GM19467 (cell line): ENCODE data around the gene NLRC3.

Experiments used
- ATAC-seq: cut with Tn5 transposase; IDR thresholded peaks from one replicate; pipeline ENCODE4 v1.9.1; 2021; ENCODE audit warnings: mild to moderate bottlenecking, moderate library complexity; ENCODE audit not compliant: unreplicated experiment

Gene NLRC3

DNA sequence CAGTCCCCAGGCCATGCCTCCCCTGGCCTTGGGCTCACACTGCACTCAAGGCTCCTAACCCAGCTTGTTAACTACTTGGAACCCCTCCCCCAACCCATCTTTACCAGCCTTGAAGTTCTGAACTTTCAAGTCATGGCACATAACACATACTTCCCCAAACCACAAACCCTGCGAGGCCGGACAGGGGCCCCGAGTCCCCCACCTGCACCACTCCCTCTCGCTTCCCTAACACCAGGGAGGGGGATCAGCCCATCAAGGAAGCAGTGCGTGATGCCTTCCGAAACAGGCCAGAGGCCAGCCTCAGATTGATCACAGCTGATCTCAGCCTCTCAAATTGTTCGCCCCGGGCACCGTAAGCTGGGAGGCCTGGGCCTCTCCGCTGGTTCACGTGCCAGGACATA lies 3.0 kb upstream of the NLRC3 start:
- no peak for ATAC-seq

DNA sequence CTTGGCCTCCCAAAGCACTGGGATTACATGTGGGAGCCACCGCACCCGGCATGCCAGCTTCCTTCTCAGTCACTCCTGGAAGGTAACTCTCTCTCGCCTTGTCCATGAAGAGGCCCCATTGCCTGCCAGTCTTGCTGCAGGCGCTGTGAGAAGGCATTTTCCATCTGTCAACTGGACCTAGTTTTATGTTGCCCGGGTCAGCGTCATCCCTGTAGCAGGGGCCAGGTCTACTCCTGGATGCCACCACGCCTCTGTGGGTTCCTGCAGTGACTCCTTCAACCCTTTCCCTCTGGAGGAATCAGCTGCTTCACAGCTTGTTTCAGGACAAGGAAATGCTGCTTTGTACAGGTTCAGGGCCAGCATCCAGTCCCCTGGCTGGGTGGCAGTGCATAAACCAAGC lies 2.6 kb upstream of the NLRC3 start:
- ATAC-seq: no peak

DNA sequence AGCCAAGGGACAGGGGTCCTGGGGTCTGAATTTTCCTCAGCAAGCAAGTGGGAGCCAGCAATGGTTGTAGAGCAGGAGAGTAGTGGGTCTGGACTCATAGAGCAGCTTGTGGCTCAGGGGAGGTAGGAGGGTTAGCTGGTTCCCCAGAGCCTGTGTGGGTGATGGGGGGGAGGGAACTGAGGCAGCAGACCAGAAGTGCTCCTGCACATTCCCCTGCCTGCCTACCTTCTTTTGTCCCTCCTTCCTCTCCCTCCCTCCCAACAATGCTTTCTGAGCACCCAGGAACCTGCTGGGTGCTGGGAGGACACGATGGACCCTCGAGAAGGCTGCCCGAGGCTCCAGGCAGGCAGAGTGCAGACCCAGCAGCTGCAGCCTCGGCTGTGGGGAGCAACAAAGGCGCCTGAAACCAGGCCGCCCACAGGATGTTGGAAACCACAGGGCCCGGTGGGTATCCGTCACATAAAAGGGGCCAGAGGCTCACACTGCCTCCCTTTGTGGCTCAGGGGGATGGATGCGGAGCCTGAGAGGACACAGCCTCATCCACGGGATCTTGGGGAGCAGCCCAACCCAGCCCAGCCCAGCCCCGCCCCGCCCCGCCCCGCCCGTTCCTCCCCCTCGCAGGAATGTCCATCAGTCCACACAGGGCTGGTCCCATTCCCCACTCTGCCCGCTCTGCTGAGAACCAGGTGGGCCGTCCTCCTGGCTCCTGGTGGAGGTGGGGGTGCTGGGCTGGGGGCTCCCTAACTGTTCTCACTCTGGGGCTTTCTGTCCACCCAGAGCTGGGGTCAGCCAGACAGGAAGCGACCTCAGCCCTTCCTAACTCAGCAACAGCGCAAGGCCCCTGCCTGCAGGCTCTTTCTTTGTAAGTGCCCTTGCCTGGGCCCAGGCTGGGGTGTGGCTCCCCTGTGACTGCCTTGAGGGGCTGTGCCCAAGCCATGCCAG lies 1.7 kb upstream of the NLRC3 start:
- ATAC-seq: peak; percentile 58

DNA sequence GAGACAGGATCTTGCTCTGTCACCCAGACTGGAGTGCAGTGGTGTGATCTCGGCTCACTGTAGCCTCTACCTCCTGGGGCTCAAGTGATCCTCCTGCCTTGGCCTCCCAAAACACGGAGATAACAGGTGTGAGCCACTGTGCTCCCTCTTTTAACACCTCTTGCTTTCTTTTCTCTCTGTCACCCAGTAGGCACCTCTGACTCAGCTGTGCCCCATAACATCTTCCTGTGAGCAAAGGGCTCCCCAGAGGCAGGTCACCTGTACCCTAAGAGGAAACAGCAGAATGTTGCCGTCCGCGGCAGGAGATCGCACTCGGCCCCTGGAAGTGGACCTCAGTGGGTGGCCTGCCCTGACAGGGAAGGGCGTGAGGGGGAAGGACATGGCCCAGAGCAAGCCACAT lies 918 bp upstream of the NLRC3 start:
- no peak for ATAC-seq

DNA sequence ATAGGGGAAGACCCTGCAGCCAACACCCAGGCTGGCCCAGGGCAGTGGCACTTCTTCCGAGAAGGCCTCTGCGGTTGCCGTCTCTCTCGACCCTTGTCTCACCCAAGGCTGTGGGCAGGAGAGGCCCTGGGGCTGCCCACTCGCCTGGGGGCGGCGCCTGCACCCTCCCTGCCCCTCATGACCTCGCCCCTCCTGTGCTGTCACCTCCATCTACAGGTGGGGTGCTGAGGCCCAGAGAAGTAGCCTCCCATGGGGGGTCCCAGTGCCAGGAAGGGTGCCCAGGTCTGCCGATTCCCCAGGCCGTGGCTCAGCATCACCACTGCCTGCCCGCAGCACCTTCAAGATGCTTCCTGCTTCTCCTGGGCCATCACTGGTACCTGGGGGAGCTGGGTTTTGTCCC lies 992 bp downstream of the NLRC3 start:
- no peak for ATAC-seq

DNA sequence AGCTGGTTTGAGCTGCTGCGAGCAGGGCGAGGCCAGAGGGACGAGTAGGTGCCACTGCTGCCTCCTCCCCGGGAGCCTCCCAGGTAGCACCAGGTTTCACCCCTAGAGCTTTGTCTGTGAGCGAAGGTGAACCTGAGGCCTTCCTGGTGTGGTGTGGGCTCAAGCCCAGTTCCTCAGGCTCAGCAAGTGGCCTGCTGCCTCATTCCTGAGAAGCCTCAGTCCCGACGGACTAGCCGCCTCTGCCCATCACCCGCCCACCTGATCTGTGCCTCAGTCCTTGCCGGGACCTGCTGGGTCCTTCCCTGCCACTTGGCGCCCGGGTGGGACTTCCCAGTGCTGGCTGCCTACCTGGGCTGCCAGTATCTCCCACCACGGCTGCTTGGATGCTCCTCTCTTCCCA lies 1.7 kb downstream of the NLRC3 start:
- ATAC-seq: no peak

DNA sequence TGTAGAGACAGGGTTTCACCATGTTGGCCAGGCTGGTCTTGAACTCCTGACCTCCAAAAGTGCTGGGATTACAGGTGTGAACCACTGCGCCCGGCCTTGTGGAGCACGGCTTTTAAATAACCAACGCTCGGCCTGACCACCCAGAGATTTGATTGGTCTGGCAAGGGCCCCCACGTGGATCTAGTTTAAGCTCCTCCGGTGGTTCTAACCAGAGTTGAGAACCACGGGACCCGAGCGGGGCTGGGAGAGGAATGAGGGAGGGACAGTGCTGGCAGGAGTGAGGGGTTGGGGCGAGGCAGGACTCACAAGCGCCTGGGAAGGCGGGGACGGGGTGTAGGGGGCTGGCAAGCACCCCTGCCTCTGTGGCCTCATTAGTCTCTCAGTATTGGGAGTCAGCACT lies 3.0 kb downstream of the NLRC3 start:
- no peak for ATAC-seq

DNA sequence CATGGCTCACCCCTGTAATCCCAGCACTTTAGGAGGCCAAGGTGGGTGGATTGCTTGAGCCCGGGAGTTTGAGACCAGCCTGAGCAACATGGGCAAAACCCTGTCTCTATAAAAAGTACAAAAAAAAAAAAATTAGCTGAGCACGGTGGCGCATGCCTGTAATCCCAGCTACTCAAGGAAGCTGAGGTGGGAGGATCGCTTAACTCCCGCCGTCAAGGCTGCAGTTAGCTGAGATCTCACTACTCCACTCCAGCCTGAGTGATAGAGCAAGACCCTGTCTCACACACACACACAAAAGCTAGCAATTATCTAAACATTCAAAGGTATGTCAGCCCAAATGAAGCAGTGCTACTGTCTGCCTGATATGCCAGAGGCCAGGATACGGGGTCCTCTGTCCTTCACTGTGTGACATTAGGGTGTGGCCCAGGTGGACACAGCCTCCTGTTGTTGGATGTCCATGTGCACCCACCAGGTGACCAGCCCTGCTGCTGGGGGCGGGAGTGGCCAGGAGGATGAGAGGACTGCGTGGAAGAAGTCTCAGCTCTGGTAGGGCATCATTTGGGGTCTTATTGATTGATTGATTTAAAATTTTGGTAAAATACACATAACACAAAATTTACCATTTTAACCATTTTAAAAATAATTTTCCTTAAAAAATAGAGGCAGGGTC lies 3.9 kb downstream of the NLRC3 start:
- no peak for ATAC-seq

DNA sequence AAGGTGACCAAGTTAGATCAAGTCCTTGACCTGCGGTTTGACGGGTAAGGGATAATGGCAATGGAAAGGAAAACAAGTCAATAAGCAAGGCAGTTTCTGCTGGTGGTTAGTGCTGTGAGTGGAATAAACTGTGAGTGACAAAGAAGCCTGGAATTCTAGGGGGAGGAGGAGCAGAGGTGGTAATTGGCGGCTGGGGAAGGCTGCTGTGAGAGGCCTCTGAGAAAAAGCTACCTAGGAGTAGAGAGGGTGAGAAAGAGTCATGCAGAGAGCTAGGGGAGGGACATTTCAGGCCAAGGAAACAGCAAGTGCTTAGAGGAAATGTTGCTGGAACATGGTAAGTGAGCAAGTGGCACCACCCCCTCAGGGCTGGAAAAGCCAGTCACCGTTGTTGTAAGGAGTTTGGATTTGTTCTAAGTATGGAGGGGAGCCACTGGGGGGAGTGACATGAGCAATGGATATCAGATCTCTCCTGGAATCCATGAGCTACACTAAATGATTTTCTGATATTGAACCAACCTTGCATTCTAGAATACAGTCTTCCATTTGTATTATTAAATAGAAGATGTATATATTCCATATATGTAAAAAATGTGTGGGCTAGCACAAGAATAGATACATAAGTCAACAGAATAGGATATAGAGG lies 6.7 kb downstream of the NLRC3 start:
- ATAC-seq: no peak

DNA sequence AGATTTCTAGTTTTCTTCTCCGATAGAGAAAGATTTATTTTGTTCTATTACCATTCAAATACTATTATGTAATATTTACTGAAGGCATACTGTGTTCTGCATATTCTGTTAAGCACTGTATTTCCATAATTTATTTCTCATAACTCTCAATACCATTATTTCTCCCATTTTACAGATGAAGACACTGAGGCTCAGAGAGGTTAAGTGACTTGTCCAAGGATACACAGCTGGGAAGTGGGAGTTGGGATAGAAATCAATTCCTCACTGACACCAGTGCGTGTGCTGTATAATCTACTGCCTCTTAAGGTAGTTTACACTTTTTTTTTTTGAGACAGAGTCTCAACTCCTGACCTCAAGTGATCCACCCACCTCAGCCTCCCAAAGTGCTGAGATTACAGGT lies 7.4 kb downstream of the NLRC3 start:
- ATAC-seq: no peak

DNA sequence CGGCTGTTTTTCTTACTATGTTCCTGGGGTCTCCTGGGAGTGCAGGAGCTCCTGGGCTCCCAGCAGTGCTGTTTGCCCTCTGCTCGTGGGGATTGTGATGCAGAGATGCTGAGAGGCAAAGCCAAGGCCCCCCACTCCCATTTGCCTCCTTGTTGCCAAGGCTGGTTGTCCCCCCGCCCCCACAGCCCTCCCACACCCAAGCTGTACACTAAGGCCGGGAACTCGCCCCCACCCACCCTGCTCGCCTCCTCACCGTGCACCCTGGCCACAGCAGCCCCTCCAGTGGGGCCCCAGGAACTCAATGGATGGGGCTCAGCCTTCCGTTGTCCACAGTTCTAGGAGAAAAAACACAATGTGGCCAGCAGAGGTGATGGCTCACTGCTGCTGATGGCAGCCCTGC lies 10.2 kb downstream of the NLRC3 start:
- no peak for ATAC-seq

DNA sequence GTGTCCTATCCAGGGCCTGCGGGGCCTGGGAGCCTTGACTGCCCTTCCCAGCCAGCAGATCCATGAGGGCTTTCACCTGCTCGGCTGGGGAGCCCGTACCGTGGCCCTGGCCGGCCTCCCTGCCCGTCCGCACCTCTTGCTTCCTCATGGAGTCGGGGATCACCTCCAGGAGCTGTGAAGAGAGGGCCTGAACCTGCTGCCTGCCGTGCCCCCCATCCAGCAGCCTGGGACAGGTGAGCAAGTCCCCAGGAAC lies 12.4 kb downstream of the NLRC3 start:
- ATAC-seq: no peak

DNA sequence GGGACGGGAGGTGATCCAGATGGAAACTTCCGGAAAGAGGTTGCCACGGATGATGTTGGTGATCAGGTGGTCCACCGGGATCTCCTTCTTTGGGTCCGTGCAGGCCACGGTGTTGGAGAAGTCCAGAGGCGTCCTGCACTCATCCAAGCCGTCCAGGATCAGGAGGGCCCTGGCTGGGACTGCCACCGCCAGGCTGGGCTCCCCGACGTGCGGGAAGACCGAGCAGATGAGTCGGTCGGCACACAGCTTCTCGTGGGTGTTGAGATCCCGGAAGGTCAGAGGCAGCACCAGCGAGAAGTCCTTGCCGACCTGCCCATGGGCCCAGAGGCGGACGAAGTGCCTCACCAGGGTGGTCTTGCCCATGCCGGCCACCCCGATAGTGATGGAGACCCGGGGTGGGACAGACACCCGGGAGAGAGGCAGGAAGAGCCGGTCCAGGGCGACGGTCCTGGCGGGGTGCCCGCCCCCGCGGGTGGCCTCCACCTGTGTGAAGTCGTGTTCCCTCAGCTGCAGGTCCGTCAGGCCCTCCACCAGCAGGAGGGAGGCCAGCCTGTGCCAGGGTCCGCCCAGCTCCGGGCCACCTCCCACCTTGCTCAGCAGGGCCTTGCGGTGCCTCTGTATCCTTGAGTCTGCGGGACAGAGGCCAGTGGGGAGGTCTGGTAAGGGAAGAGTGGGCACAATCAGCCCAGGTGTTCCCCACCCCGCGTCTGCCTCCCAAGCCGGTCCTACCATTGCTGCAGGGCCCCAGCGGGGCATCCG lies 12.9 kb downstream of the NLRC3 start:
- ATAC-seq: no peak

DNA sequence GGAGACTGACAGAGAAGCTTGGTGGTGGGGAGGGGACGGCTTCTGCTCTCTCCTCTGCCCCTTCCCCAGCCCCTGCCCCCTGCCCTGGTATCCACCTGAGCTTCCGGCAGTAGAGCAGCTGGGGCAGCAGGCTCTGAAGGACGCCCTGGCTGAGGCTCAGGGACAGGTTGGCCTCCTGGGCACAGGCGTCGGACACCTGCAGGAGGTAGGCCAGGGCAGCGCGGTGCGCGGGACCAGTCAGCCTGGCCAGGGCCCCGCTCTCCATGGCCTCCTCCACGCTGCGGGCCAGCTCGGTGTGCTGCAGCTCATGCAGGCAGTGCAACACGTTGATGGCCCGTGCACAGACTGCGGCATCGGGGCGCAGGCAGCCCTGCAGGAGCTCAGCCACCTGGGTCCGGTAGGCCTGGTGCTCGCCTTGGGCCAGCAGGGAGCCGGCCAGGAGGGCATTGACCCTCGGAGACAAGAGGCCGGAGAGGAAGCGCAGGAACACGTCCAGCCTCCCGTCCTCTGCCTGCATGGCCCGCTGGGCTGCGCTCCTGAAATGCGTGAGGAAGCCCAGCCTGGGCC lies 14.2 kb downstream of the NLRC3 start:
- no peak for ATAC-seq

DNA sequence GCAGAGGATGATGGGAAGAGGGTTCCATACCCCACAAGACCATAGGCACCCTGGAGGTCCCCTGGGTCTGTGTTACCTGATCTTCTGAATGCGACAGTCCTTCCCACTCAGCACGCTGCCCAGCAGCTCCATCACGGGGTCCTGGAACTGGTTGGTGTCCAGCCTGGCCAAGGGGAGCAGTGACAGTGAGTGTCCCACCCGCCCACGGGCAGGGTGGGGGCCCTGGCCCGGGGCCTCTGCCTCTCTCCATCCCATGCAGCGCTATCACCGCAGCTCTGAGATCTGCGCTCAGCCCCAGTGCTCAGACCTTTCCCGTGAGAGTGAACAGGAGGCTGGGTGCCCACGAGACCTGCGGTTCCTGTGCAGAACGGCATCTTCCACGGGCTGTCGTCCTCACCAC lies 15.6 kb downstream of the NLRC3 start:
- ATAC-seq: no peak

DNA sequence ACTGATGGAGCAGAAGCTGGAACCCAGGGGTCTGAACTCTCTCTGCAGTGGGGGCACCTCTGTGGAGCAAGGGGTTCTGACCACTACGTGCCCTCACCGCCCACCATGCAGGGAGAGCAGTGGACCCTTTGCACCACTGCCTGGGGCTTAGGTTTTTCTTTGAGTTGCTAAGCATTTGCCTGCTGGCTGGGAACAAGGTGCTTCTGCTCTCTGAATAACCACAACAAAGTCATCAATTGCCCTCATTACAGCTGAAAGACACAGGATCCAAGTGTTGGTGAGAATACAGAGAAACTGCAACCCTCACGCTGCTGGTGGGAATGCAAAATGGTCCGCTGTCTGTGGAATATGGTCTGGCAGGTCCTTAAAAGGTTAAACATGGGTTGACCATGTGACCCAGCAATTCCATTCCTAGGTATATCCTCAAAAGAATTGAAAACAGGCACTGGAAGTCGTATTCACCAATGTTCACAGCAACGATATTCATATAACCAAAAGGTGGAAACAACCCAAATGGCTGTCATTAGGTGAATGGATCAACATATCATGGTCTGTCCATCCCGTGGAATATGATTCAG lies 22.8 kb downstream of the NLRC3 start:
- ATAC-seq: no peak

DNA sequence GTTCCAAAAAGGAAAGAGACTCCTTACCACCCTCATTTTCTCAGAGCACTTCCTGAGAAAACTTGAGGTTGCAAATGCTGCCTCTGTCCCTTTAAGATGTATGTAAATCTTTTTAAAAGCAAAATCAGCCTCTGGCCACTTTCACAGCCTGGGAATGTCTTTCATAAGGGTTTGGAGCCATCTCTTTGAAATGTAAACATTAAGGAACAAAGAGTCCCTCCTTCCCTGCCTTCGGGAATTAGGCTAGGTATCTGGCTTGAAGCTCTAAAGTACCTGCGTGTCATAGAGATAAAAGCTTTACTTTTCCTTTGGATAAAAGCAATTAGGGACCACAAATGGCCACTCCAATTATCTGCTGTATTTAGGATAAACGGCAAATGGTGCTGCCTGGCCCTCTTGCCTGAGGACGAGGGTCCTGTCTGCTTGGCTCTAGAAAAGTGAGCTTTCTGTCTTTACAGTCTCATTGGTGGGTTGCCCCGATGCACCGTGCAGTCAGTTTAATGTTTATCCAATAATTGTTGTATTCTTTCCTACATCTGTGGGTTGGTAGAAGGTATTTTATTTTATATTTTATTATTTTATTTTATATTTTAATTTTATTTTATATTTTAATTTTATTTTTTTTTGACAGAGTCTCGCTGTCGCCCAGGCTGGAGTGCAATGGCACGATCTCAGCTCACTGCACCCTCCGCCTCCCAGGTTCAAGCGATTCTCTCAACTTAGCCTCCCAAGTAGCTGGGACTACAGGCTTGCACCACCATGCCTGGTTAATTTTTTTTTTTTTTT lies 23.9 kb downstream of the NLRC3 start:
- ATAC-seq: no peak

DNA sequence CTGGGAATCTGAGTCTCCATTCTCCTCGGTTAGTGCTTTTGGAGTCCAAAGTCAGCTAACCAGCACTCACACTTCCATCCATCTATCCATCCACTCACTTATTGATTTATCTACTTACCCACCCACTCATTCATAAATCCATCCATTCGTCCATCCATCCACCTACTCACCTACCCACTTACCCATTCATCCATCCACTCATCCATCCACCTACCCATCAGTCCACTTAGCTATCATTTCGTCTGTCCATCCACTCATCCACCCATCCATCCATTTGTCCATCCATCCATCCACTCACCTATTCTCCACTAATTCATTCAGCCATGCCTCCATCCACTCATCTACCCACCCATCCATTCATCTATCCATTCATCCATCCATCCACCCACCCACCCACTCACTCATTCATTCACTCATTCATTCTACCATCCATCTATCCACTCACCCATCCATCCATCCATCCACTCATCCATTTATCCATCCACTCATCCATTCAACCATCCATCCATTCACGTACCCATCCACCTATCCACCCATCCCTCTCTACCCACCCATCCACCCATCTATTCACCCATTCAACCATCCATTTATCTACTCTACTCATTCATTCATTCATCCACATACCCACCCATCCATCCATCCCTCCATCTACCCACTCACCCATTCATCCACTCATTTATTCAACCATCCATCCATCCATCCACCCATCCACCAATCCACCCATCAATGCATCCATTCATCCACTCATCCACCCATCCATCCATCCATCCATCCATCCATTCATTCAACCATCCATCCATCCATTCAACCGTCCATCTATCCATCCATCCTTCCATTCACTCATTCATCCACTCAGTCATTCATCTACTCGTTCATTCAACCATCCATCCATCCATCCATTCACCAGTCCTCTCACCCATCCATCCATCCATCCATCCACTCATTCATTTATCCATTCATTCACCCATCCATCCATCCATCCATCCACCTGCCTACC lies 26.1 kb downstream of the NLRC3 start:
- no peak for ATAC-seq

DNA sequence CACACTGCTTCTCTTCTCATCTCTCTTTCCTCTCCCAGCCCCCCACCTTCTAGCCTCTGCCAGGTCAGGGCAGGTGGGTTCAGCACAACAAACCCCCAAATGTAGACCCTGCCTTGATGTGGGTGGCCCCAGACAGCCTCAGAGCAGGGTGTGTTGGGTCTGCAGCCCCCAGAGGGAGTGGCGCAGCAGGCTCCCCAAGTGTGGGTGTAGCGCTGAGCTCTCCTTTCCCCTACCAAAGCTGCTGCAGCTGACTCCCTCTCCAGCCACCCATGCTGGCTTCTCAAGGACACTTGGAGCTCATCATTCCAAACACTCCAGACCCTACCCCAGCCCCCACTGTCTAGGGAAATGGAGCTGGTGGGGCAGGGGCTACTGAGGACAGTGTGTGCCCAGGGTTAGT lies 27.3 kb downstream of the NLRC3 start:
- no peak for ATAC-seq
